Mucosa of descending colon (tissue), 3 donors: Measurements from ENCODE around the gene STEAP3. TPM values are rescaled to one million over a fixed set of nuclear protein-coding genes. Genes with fewer than 3 reads are reported as not detected.

ENCODE experiments used
- ATAC-seq: fragments of 200-7000 bp; cut with Tn5 transposase; one replicate; pipeline ENCODE4 v1.9.1; 2020; ENCODE audit warnings: mild to moderate bottlenecking, moderate library complexity
- DNase-seq, 3 donors: peaks; one replicate each; pipeline ENCODE4 v3.0.0-alpha.2; 2020
- H3K36me3 ChIP-seq: fragments of 200-600 bp; one replicate; pipeline ENCODE4 v1.8.0; 2021; ENCODE audit warnings: low read depth, mild to moderate bottlenecking
- H3K4me1 ChIP-seq: fragments of 200-600 bp; one replicate; pipeline ENCODE4 v1.8.0; 2021; ENCODE audit warnings: low read depth, mild to moderate bottlenecking
- H3K4me3 ChIP-seq: fragments of 200-600 bp; one replicate; pipeline ENCODE4 v1.8.0; 2021; ENCODE audit warnings: mild to moderate bottlenecking
- H3K9me3 ChIP-seq: fragments of 200-600 bp; one replicate; pipeline ENCODE4 v1.8.0; 2021; ENCODE audit warnings: mild to moderate bottlenecking
- intact Hi-C, 2 donors: fragments of 100-400 bp; cut with DNase I in 1 of 2; cut with micrococcal nuclease in 1 of 2; formaldehyde crosslinking; loops; one replicate each; pipeline versions ENCODE4 v1.11.0 to v1.11.1; 2022; cut with DNase I, micrococcal nuclease
- total RNA-seq, 3 donors: library from RNA; stranded (reverse); fragmentation: NEBNext Ultra II Directional in 2 of 3; extraction: Animal tissue kit (Norgen Biotek cat#: 25700) in 2 of 3; gene quantifications; one replicate each; pipeline versions ENCODE4 v1.2.1 to v1.2.4, GENCODE V29; 2021 to 2023
- TF ChIP-seq, protein P1 (sequence below): fragments of 200-600 bp; IDR thresholded peaks from one replicate; pipeline ENCODE4 v1.8.0; 2022; ENCODE audit warnings: antibody characterized with exemption, mild to moderate bottlenecking
- donor health status: DM: no; HTN: no; CAD: no; lungs with moderate emphysema.
- donor health status: DM: no; HTN: no; CAD: no.
- donor health status: DM: no; HTN: yes; CAD: no.

Gene STEAP3
- total RNA-seq, 3 donors from 2014 or later, result 13.9 to 28.9 (median 15.3) TPM

DNA sequence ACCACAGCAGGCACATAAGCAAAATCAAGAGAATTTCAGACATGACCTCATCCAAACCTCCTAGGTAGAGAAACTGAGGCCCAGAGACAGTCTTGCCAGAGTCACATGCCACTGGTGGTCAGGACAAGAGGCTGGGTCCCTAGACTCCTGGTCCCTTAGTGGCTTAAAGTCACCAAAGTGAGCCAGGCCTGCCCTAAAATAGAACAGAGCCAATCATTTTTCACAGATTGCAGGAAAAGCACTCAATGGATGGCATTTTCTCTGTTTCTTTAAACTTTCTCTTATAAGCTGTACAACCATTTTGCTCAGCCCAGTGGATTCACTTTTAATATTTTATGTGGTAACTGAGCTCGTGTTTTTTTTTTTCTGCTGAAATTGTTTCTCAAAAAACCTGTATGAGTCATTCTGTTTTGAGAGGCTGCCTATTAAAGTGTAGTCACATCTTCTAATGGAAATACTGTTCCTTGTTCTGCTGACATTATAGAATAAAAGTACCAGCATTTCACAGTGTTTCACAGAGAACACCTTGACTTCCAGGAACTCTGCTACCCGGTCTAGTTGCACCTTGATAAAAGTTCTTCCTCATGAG lies 29.6 kb downstream of the STEAP3 start:
- no peaks in the 10 kb centered on the region for H3K4me1 ChIP-seq
- DNase-seq (no peak), ATAC-seq (no peak)
- no peak overlapping the region for H3K4me3 ChIP-seq
- intact Hi-C loops, result no loop called here
- TF ChIP-seq, protein P1, sequence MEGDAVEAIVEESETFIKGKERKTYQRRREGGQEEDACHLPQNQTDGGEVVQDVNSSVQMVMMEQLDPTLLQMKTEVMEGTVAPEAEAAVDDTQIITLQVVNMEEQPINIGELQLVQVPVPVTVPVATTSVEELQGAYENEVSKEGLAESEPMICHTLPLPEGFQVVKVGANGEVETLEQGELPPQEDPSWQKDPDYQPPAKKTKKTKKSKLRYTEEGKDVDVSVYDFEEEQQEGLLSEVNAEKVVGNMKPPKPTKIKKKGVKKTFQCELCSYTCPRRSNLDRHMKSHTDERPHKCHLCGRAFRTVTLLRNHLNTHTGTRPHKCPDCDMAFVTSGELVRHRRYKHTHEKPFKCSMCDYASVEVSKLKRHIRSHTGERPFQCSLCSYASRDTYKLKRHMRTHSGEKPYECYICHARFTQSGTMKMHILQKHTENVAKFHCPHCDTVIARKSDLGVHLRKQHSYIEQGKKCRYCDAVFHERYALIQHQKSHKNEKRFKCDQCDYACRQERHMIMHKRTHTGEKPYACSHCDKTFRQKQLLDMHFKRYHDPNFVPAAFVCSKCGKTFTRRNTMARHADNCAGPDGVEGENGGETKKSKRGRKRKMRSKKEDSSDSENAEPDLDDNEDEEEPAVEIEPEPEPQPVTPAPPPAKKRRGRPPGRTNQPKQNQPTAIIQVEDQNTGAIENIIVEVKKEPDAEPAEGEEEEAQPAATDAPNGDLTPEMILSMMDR, result no peak
- no peaks in the 10 kb centered on the region for H3K36me3 ChIP-seq
- H3K9me3 ChIP-seq, result no peaks in the 10 kb centered on the region

DNA sequence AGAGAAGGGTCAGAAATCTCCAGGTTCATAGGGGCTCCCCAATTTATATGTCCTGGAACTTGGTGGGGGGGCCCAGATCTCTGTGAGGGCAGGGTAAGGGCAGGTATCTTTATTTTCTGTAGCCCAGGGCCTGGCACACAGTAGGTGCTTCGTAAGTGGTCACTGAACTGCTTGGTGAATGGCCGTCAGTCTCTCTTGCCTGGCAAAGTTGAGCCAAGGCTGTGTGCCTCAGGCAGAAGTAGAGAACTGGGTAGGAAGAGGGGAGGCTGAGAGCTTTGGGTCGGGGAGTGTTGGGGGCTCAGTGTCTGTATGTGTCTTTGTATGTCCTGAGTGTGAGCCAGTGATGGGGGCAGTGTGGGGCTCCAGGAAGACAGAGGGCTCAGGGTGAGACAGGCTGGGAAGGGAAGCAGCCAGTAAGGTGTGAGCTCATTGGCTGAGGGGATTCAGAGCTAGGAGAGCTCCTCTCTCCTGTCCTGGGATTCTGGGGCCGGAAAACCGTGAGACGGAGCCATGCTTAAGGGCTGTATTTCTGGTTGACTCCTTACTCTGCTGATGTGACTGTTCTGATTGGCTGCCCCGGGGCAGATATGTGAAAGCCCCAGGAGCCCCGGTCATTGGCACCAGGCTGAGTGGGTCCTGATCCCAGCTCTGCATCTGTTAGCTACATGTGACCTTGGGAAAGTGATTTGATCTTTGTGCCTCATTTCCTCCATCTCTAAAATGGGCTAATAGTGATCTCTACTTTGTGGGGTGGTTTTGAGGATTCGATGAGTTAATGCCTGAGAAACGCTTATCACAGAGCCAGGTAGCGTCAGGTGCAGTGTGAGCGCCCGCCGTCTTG lies 30.3 kb downstream of the STEAP3 start:
- DNase-seq (no peak), ATAC-seq (no peak)
- no peaks in the 10 kb centered on the region for H3K36me3 ChIP-seq
- TF ChIP-seq, protein P1, result no peak
- H3K4me1 ChIP-seq, result no peaks in the 10 kb centered on the region
- intact Hi-C loops, result no loop called here
- no peak overlapping the region for H3K4me3 ChIP-seq
- no peaks in the 10 kb centered on the region for H3K9me3 ChIP-seq

DNA sequence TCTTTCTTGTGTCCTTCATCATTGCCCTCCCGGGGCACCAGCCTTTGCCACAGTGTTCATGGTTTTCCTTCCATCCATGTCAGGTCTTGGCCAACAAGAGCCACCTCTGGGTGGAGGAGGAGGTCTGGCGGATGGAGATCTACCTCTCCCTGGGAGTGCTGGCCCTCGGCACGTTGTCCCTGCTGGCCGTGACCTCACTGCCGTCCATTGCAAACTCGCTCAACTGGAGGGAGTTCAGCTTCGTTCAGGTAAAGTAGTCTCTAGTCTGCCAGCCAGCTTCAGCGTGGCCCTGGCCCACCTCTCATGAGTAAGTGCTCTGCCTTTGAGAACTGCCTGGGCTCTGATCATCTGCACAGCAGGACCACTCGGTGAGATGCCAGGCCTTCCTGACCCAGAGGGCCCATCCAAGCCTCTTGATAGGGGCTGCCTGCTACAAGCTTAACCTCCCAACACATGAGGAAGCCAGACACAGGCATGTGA lies 31.0 kb downstream of the STEAP3 start:
- DNase-seq, result no peak
- no peaks in the 10 kb centered on the region for H3K4me1 ChIP-seq
- intact Hi-C loops, result no loop called here
- no peaks in the 10 kb centered on the region for H3K36me3 ChIP-seq
- TF ChIP-seq, protein P1, result no peak
- no peaks in the 10 kb centered on the region for H3K9me3 ChIP-seq
- ATAC-seq, result no peak
- no peak overlapping the region for H3K4me3 ChIP-seq

DNA sequence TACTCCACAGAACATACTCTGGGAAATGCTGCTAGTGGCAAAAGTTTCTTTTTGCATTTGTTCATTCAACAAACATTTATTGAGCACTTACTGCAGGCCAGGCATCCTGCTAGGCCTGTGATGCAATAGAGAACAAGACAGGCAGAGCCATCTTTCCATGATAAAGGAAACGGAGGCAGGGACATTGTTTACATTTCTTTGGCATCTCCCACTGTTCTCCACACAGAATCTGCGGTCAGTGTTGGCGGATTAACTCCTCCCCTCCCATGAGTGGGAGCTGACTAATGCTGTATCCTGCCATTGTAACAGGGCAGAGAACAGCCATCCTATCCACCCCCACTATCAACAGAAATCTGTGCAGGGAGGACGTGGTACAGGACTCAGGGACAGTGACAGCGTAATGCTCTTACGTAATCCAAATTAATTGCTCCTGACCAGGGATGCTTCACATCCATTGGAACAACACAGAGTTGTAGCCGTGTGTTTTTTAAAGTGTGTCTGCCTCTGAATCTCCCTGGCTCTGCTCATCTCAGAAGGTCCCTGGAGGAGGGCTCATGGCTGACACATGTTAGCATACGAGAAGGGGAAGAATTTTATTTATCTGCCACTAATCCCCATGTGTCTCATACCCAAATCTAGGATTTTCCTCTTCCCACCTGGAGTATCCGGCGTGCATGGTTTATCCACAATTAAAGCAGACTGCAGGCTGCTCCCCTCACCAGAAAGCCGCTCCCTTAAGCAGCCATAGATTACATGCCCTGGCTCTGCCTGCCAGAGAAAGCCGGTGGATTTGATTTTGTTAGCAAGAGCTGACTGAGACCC lies 32.3 kb downstream of the STEAP3 start:
- TF ChIP-seq, protein P1, result no peak
- ATAC-seq (peak; percentile 11), DNase-seq (no peak)
- Histone ChIP-seq H3K4me1 (no peaks in the 10 kb centered on the region), H3K4me3 (no peak overlapping the region), H3K36me3 (no peaks in the 10 kb centered on the region), H3K9me3 (no peaks in the 10 kb centered on the region)
- intact Hi-C loops, result no loop called here

DNA sequence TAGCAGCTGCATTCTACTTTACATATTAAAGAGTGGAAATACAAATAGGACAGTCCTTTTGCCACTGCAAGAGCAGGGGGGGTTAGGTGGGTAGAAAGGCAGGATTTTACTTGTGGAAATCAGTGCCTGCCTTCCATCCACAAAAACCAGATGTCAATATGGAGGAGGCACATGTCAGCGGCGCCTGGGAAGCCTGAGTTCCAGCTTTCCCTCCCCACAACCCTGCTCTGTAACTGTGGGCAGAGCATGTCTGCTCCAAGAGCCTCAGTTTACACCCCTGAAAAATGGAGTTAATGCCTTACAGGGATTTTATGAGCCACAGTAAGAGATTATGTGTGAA lies 32.9 kb downstream of the STEAP3 start:
- intact Hi-C loops, result no loop called here
- Histone ChIP-seq H3K4me3 (no peak overlapping the region), H3K36me3 (no peaks in the 10 kb centered on the region), H3K4me1 (no peaks in the 10 kb centered on the region), H3K9me3 (no peaks in the 10 kb centered on the region)
- TF ChIP-seq, protein P1, result no peak
- no peak for DNase-seq
- no peak for ATAC-seq
